HEK293 (cell line): ENCODE measurements around the gene RAE1.

Experiments used
- CTCF ChIA-PET: fragments of 350-600 bp; formaldehyde crosslinking; extraction: SDS; loops from one replicate; lab custom pipeline; 2021; ENCODE audit warnings: antibody characterized with exemption; lab: Yijun Ruan, JAX
- POLR2A ChIA-PET: fragments of 300-600 bp; formaldehyde crosslinking; extraction: SDS; loops from one replicate; lab custom pipeline; 2020; ENCODE audit warnings: antibody characterized with exemption, inconsistent platforms; lab: Yijun Ruan, JAX
- H3K27ac ChIP-seq: fragments of 200-500 bp; sonication (Bioruptor generic); 2 replicates; pipeline ENCODE4 v1.5.1; 2014; ENCODE audit warnings: low read depth, low read length, control low read depth, inconsistent platforms; ENCODE audit errors: extremely low read depth
- H3K36me3 ChIP-seq, 2 experiments: fragments of 200-500 bp in 1 of 2; sonication (Bioruptor generic) in 1 of 2; 1 replicate in 1 of 2; 2 replicates in 1 of 2; pipeline ENCODE4 v1.5.1; 2014 to 2017; ENCODE audit warnings: inconsistent platforms in 2 of 2, low read length in 2 of 2; ENCODE audit not compliant: control insufficient read depth in 2 of 2, insufficient read depth in 1 of 2
- H3K4me1 ChIP-seq: fragments of 200-500 bp; sonication (Bioruptor generic); 2 replicates; pipeline ENCODE4 v1.5.1; 2014; ENCODE audit warnings: mild to moderate bottlenecking, low read length, inconsistent platforms; ENCODE audit not compliant: control insufficient read depth, insufficient read depth
- H3K4me3 ChIP-seq: 2 replicates; pipeline ENCODE4 v1.5.1; 2011; ENCODE audit warnings: low read depth, mild to moderate bottlenecking, control low read depth, low read length, moderate library complexity
- H3K9me3 ChIP-seq: fragments of 200-500 bp; sonication (Bioruptor generic); 2 replicates; pipeline ENCODE4 v1.5.1; 2014; ENCODE audit warnings: low read depth, low read length, inconsistent platforms; ENCODE audit not compliant: control insufficient read depth, insufficient read depth
- GLIS1 ChIP-seq: fragments of 450-650 bp; formaldehyde crosslinking; IDR thresholded peaks from 2 replicates; pipeline ENCODE4 v1.5.1; 2016; ENCODE audit warnings: missing biosample characterization, missing genetic modification characterization
- KLF9 ChIP-seq: fragments of 450-650 bp; formaldehyde crosslinking; IDR thresholded peaks from 2 replicates; pipeline ENCODE4 v1.5.1; 2016; ENCODE audit warnings: missing biosample characterization, missing genetic modification characterization, low read depth
- SALL2 ChIP-seq: fragments of 450-650 bp; formaldehyde crosslinking; IDR thresholded peaks from 2 replicates; pipeline ENCODE4 v1.5.0; 2017; ENCODE audit warnings: missing biosample characterization, mild to moderate bottlenecking, missing genetic modification characterization, borderline replicate concordance
- SCRT1 ChIP-seq: fragments of 450-650 bp; formaldehyde crosslinking; IDR thresholded peaks from 2 replicates; pipeline ENCODE4 v1.5.1; 2016; ENCODE audit warnings: missing biosample characterization, missing genetic modification characterization, borderline replicate concordance
- SP7 ChIP-seq: fragments of 450-650 bp; formaldehyde crosslinking; IDR thresholded peaks from 2 replicates; pipeline ENCODE4 v1.5.1; 2016; ENCODE audit warnings: missing biosample characterization, missing genetic modification characterization
- YY1 ChIP-seq: fragments of 450-650 bp; formaldehyde crosslinking; IDR thresholded peaks from 2 replicates; pipeline ENCODE4 v1.5.1; 2018; ENCODE audit warnings: missing biosample characterization, missing genetic modification characterization
- ZBTB1 ChIP-seq: fragments of 450-650 bp; formaldehyde crosslinking; IDR thresholded peaks from 2 replicates; pipeline ENCODE4 v1.5.1; 2016; ENCODE audit warnings: missing biosample characterization, missing genetic modification characterization
- ZIC2 ChIP-seq: fragments of 450-650 bp; formaldehyde crosslinking; IDR thresholded peaks from 2 replicates; pipeline ENCODE4 v1.5.1; 2016; ENCODE audit warnings: missing biosample characterization, missing genetic modification characterization
- ZNF140 ChIP-seq: fragments of 450-650 bp; formaldehyde crosslinking; IDR thresholded peaks from 2 replicates; pipeline ENCODE4 v1.5.1; 2016; ENCODE audit warnings: missing biosample characterization, missing genetic modification characterization
- ZNF169 ChIP-seq: fragments of 450-650 bp; formaldehyde crosslinking; IDR thresholded peaks from 2 replicates; pipeline ENCODE4 v1.5.1; 2016; ENCODE audit warnings: missing biosample characterization, missing genetic modification characterization
- ZNF175 ChIP-seq: fragments of 450-650 bp; formaldehyde crosslinking; IDR thresholded peaks from 2 replicates; pipeline ENCODE4 v1.5.1; 2016; ENCODE audit warnings: missing biosample characterization, missing genetic modification characterization
- ZNF214 ChIP-seq: fragments of 450-650 bp; formaldehyde crosslinking; IDR thresholded peaks from 2 replicates; pipeline ENCODE4 v1.5.1; 2017; ENCODE audit warnings: missing biosample characterization, mild to moderate bottlenecking, missing genetic modification characterization, borderline replicate concordance
- ZNF248 ChIP-seq: fragments of 450-650 bp; formaldehyde crosslinking; IDR thresholded peaks from 2 replicates; pipeline ENCODE4 v1.5.1; 2017; ENCODE audit warnings: missing biosample characterization, missing genetic modification characterization
- ZNF335 ChIP-seq: fragments of 450-650 bp; formaldehyde crosslinking; conservative IDR thresholded peaks from 2 replicates; pipeline ENCODE4 v1.5.1; 2016; ENCODE audit warnings: missing biosample characterization, missing genetic modification characterization
- ZNF391 ChIP-seq: fragments of 450-650 bp; formaldehyde crosslinking; IDR thresholded peaks from 2 replicates; pipeline ENCODE4 v1.5.1; 2016; ENCODE audit warnings: low read depth, missing biosample characterization, missing genetic modification characterization, borderline replicate concordance
- ZNF394 ChIP-seq: fragments of 450-650 bp; formaldehyde crosslinking; IDR thresholded peaks from 2 replicates; pipeline ENCODE4 v1.5.1; 2016; ENCODE audit warnings: missing biosample characterization, missing genetic modification characterization, mild to moderate bottlenecking, moderate library complexity, borderline replicate concordance
- ZNF501 ChIP-seq: fragments of 450-650 bp; formaldehyde crosslinking; IDR thresholded peaks from 2 replicates; pipeline ENCODE4 v1.5.1; 2016; ENCODE audit warnings: missing biosample characterization, missing genetic modification characterization
- ZNF510 ChIP-seq: fragments of 450-650 bp; formaldehyde crosslinking; IDR thresholded peaks from 2 replicates; pipeline ENCODE4 v1.5.1; 2018; ENCODE audit warnings: mild to moderate bottlenecking, missing genetic modification characterization, missing biosample characterization; ENCODE audit not compliant: insufficient replicate concordance
- ZNF529 ChIP-seq: fragments of 450-650 bp; formaldehyde crosslinking; IDR thresholded peaks from 2 replicates; pipeline ENCODE4 v1.5.1; 2017; ENCODE audit warnings: missing genetic modification characterization, missing biosample characterization; ENCODE audit not compliant: insufficient replicate concordance
- ZNF600 ChIP-seq: fragments of 450-650 bp; formaldehyde crosslinking; IDR thresholded peaks from 2 replicates; pipeline ENCODE4 v1.5.1; 2016; ENCODE audit warnings: missing biosample characterization, missing genetic modification characterization
- ZNF768 ChIP-seq: fragments of 450-650 bp; formaldehyde crosslinking; IDR thresholded peaks from 2 replicates; pipeline ENCODE4 v1.5.1; 2018; ENCODE audit warnings: missing biosample characterization, mild to moderate bottlenecking, missing genetic modification characterization
- ZNF777 ChIP-seq: fragments of 450-650 bp; formaldehyde crosslinking; IDR thresholded peaks from 2 replicates; pipeline ENCODE4 v1.5.1; 2017; ENCODE audit warnings: missing biosample characterization, missing genetic modification characterization, borderline replicate concordance
- ZNF843 ChIP-seq: fragments of 450-650 bp; formaldehyde crosslinking; IDR thresholded peaks from 2 replicates; pipeline ENCODE4 v1.5.1; 2016; ENCODE audit warnings: missing biosample characterization, missing genetic modification characterization
- TF ChIP-seq, protein P1 (sequence below): IDR thresholded peaks from 2 replicates; pipeline ENCODE4 v1.6.1; 2011; ENCODE audit warnings: mild to moderate bottlenecking, low read depth, low read length, borderline replicate concordance
- TF ChIP-seq, protein P2 (sequence below): fragments of 450-650 bp; formaldehyde crosslinking; optimal IDR thresholded peaks from 2 replicates; pipeline ENCODE3; 2016; ENCODE audit warnings: missing biosample characterization, mild to moderate bottlenecking, missing genetic modification characterization
- TF ChIP-seq, protein P3 (sequence below): fragments of 450-650 bp; formaldehyde crosslinking; conservative IDR thresholded peaks from 2 replicates; pipeline ENCODE4 v1.5.1; 2016; ENCODE audit warnings: low read depth, missing biosample characterization, missing genetic modification characterization
- TF ChIP-seq, protein P4 (sequence below): fragments of 450-650 bp; formaldehyde crosslinking; IDR thresholded peaks from 2 replicates; pipeline ENCODE4 v1.5.1; 2016; ENCODE audit warnings: missing biosample characterization, missing genetic modification characterization

The RAE1 gene

DNA sequence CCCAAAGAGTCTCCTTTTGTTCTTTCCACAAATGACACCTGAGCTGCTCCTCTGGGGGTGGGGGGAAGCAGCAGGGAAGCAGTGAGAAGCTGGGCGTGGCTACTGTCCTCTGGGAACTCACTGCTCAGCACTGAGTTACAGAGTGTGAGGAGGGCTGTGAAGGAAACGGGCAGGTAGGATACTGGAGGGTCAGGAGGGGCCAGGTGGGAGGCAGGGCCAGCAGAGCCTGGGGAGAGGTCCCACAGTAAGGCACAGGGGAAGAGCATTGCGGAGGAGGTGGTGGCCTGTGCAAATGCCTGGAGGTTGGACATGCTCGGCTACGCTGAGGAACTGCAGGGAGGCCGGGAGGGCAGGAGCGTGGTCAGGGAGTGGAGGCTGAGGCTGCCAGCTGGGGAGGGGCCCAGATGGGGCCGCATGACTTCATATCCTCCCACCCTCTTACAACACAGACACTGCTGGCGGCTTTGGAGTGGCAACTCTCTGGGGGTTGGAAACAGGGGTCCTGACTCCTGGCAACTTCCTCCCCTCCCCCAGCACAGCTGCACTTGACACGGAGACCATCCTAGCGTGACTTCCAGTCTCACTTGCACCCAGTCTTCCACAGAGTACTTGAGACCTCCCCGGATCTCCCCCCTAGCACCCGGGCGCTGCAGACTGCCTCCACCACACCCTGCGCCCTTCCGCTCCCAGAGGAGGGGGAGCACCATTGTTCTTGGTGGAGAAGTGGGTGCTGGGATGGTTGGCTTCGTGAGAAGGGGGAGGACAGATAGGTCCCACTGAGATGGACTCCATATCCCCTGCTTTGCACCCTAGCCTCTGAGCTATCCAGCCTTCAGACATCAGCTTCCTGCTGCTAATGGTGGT is 74.3 kb downstream of the RAE1 start (continued):
- TF ChIP-seq YY1 (tag by site-specific recombination) (no peak), ZNF169 (tag by site-specific recombination) (no peak), ZNF600 (tag by site-specific recombination) (peak; percentile 8; the same call in 1 of the 2 replicates), ZNF768 (tag by site-specific recombination) (no peak), ZNF391 (tag by site-specific recombination) (no peak), ZNF510 (tag by site-specific recombination) (no peak), ZNF777 (no peak), ZNF843 (tag by site-specific recombination) (no peak), ZNF335 (peak; percentile 55; the same call in 1 of the 2 replicates), ZNF394 (tag by site-specific recombination) (peak; percentile 45; the same call in 1 of the 2 replicates), ZNF501 (tag by site-specific recombination) (no peak), ZNF214 (tag by site-specific recombination) (no peak), ZNF248 (tag by site-specific recombination) (no peak), SALL2 (tag by site-specific recombination) (no peak), KLF9 (tag by site-specific recombination) (0 out of 2 replicates have a peak, but pooled peaks have one; percentile 27), ZNF529 (tag by site-specific recombination) (no peak), SP7 (tag by site-specific recombination) (no peak), GLIS1 (peak; percentile 39), ZNF175 (tag by site-specific recombination) (no peak), ZBTB1 (tag by site-specific recombination) (no peak), ZIC2 (tag by site-specific recombination) (peak; percentile 47; the same call in 1 of the 2 replicates), SCRT1 (tag by site-specific recombination) (no peak)
- TF ChIP-seq, protein P1, sequence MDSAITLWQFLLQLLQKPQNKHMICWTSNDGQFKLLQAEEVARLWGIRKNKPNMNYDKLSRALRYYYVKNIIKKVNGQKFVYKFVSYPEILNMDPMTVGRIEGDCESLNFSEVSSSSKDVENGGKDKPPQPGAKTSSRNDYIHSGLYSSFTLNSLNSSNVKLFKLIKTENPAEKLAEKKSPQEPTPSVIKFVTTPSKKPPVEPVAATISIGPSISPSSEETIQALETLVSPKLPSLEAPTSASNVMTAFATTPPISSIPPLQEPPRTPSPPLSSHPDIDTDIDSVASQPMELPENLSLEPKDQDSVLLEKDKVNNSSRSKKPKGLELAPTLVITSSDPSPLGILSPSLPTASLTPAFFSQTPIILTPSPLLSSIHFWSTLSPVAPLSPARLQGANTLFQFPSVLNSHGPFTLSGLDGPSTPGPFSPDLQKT: no peak
- TF ChIP-seq, protein P2, sequence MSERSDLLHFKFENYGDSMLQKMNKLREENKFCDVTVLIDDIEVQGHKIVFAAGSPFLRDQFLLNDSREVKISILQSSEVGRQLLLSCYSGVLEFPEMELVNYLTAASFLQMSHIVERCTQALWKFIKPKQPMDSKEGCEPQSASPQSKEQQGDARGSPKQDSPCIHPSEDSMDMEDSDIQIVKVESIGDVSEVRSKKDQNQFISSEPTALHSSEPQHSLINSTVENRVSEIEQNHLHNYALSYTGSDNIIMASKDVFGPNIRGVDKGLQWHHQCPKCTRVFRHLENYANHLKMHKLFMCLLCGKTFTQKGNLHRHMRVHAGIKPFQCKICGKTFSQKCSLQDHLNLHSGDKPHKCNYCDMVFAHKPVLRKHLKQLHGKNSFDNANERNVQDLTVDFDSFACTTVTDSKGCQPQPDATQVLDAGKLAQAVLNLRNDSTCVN (tag by site-specific recombination): no peak

DNA sequence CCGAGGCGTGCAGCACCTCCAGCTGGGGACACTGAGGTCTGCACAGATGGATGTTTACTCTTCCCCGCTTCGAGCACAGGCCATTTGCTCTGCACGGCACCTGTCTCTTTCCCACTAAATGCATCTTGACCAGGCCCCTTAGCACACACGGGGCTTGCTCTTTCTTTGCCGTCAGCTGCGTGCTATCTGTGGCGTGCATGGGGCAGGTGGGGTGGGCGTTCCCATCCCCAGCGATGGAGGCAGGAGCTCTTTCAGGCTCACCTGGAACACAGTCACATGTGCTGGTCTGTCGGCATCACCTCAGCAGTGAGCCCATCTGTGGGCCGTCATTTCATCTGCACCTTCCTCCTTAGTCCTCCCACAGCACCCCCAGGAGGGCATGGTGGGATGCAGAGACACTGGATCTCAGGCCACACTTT is 75.2 kb downstream of the RAE1 start:
- H3K9me3 ChIP-seq: no peaks in the 10 kb centered on the region
- H3K27ac ChIP-seq: no peak overlapping the region
- no peak overlapping the region for H3K4me3 ChIP-seq
- CTCF ChIA-PET: no interaction called here
- POLR2A ChIA-PET: no interaction called here
- no peaks in the 10 kb centered on the region for H3K4me1 ChIP-seq
- H3K36me3 ChIP-seq: no peaks in the 10 kb centered on the region
- TF ChIP-seq ZNF140 (tag by site-specific recombination): no peak
- TF ChIP-seq, protein P3, sequence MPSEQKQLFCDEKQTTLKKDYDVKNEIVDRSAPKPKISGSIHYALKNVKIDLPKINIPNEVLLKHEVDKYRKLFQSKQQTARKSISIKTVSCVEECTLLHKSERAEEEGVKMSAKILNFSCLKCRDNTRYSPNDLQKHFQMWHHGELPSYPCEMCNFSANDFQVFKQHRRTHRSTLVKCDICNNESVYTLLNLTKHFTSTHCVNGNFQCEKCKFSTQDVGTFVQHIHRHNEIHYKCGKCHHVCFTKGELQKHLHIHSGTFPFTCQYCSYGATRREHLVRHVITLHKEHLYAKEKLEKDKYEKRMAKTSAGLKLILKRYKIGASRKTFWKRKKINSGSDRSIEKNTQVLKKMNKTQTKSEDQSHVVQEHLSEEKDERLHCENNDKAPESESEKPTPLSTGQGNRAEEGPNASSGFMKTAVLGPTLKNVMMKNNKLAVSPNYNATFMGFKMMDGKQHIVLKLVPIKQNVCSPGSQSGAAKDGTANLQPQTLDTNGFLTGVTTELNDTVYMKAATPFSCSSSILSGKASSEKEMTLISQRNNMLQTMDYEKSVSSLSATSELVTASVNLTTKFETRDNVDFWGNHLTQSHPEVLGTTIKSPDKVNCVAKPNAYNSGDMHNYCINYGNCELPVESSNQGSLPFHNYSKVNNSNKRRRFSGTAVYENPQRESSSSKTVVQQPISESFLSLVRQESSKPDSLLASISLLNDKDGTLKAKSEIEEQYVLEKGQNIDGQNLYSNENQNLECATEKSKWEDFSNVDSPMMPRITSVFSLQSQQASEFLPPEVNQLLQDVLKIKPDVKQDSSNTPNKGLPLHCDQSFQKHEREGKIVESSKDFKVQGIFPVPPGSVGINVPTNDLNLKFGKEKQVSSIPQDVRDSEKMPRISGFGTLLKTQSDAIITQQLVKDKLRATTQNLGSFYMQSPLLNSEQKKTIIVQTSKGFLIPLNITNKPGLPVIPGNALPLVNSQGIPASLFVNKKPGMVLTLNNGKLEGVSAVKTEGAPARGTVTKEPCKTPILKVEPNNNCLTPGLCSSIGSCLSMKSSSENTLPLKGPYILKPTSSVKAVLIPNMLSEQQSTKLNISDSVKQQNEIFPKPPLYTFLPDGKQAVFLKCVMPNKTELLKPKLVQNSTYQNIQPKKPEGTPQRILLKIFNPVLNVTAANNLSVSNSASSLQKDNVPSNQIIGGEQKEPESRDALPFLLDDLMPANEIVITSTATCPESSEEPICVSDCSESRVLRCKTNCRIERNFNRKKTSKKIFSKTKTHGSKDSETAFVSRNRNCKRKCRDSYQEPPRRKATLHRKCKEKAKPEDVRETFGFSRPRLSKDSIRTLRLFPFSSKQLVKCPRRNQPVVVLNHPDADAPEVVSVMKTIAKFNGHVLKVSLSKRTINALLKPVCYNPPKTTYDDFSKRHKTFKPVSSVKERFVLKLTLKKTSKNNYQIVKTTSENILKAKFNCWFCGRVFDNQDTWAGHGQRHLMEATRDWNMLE (tag by site-specific recombination): no peak
- TF ChIP-seq, protein P4, sequence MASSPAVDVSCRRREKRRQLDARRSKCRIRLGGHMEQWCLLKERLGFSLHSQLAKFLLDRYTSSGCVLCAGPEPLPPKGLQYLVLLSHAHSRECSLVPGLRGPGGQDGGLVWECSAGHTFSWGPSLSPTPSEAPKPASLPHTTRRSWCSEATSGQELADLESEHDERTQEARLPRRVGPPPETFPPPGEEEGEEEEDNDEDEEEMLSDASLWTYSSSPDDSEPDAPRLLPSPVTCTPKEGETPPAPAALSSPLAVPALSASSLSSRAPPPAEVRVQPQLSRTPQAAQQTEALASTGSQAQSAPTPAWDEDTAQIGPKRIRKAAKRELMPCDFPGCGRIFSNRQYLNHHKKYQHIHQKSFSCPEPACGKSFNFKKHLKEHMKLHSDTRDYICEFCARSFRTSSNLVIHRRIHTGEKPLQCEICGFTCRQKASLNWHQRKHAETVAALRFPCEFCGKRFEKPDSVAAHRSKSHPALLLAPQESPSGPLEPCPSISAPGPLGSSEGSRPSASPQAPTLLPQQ (tag by site-specific recombination): no peak
